Tibial nerve (tissue), 4 donors: ENCODE measurements around the gene EAF2. TPM values are rescaled to one million over a fixed set of nuclear protein-coding genes. Genes with fewer than 3 reads are reported as not detected.

Experiments used
- DNase-seq, 2 donors: peaks; one replicate each; pipeline ENCODE4 v3.0.0-alpha.2; 2019; ENCODE audit warnings: low spot score in 2 of 2
- H3K27ac ChIP-seq, 4 donors: fragments of 200-600 bp; sonication (generic) in 3 of 4; one replicate each; pipeline ENCODE4 v1.5.1; 2017 to 2019; ENCODE audit warnings: mild to moderate bottlenecking in 1 of 4
- H3K27me3 ChIP-seq, 2 donors: fragments of 200-600 bp; sonication (generic) in 1 of 2; one replicate each; pipeline versions ENCODE4 v1.5.1 to v1.6.0; 2017 to 2019
- H3K36me3 ChIP-seq, 3 donors: fragments of 200-600 bp; sonication (generic); one replicate each; pipeline ENCODE4 v1.5.1; 2018 to 2019
- H3K4me1 ChIP-seq, 4 donors: fragments of 200-600 bp; sonication (generic) in 3 of 4; one replicate each; pipeline ENCODE4 v1.5.1; 2017 to 2019
- H3K4me3 ChIP-seq, 4 donors: fragments of 200-600 bp; sonication (generic) in 3 of 4; one replicate each; pipeline ENCODE4 v1.5.1; 2017 to 2019; ENCODE audit warnings: mild to moderate bottlenecking in 1 of 4, moderate library complexity in 1 of 4
- H3K9me3 ChIP-seq, 4 donors: fragments of 200-600 bp; sonication (generic) in 3 of 4; one replicate each; pipeline ENCODE4 v1.5.1; 2017 to 2019
- EP300 ChIP-seq, 2 donors: sonication (generic); formaldehyde crosslinking; IDR thresholded peaks; one replicate each; pipeline ENCODE4 v1.6.1; 2017; ENCODE audit warnings: antibody characterized with exemption in 2 of 2, mild to moderate bottlenecking in 1 of 2
- POLR2A ChIP-seq, 2 donors: fragments of 450-650 bp; IDR thresholded peaks; one replicate each; pipeline ENCODE4 v1.6.1; 2017; ENCODE audit warnings: antibody characterized with exemption in 2 of 2, mild to moderate bottlenecking in 2 of 2, moderate library complexity in 2 of 2
- WGBS, 2 donors: methylation state at CpG; one replicate each; pipeline ENCODE4 v1.1.5; 2018; 5-methylcytosine and 5-hydroxymethylcytosine counted together
- total RNA-seq, 4 donors: library from RNA; depleted of rRNA; stranded (reverse); fragments of >200 nt; gene quantifications; one replicate each; pipeline ENCODE4 v1.1.0, GENCODE V29; 2016
- TF ChIP-seq, protein P1 (sequence below), 5 experiments: fragments of 200-600 bp in 3 of 5; fragments of 450-650 bp in 2 of 5; sonication (generic) in 3 of 5; IDR thresholded peaks; one replicate each; pipeline ENCODE4 v1.5.1; 2016 to 2019; ENCODE audit warnings: antibody characterized with exemption in 5 of 5, mild to moderate bottlenecking in 3 of 5, moderate library complexity in 2 of 5

EAF2 gene
- total RNA-seq, 4 donors from 2014 or later = 0.98 to 9.4 (median 7.1) TPM

DNA sequence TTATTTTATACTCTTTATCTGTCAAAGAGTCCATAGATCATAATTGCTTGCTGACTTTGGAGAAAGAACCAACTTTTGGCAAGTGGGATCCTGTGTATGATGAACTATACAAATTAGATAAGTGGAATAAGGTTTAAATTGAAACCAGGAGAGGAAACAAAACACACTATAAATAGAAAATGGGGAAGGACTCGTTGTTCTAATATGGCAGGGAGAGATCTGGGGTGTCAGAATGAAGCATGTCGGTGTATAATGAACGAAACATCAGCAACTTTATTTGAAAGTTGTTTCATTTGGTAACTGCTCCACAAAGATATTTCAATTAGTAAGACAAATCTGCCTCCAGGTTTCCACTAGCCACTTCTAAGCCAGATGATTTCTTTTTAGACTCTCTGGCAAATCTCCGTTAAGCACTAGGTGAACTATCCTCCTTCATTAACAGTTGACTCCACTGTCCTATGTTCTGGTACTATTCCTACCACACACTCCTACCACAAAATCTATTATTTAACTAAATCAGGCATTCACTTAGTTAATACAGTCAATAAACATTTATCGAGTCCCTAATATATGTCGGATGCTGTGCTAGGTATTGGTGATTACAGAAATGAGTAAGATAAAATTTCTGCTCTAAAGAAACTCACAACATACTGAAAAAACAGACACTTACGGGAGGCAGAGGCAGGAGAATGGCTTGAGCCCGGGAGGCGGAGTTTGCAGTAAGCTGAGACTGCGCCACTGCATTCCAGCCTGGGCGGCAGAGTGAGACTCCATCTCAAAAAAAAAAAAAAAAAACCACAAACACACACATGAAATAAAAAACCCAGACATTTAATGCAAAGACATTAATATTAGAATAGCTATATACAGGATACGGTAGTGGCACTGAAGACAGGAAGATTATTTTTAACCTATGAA lies 79.3 kb downstream of the EAF2 start:
- TF ChIP-seq POLR2A (IDR thresholded peaks at IDR 0.05) (no peak), EP300 (IDR thresholded peaks at IDR 0.05) (no peak)
- TF ChIP-seq, protein P1, sequence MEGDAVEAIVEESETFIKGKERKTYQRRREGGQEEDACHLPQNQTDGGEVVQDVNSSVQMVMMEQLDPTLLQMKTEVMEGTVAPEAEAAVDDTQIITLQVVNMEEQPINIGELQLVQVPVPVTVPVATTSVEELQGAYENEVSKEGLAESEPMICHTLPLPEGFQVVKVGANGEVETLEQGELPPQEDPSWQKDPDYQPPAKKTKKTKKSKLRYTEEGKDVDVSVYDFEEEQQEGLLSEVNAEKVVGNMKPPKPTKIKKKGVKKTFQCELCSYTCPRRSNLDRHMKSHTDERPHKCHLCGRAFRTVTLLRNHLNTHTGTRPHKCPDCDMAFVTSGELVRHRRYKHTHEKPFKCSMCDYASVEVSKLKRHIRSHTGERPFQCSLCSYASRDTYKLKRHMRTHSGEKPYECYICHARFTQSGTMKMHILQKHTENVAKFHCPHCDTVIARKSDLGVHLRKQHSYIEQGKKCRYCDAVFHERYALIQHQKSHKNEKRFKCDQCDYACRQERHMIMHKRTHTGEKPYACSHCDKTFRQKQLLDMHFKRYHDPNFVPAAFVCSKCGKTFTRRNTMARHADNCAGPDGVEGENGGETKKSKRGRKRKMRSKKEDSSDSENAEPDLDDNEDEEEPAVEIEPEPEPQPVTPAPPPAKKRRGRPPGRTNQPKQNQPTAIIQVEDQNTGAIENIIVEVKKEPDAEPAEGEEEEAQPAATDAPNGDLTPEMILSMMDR (IDR thresholded peaks at IDR 0.05) = no peak
- no peaks in the 10 kb centered on the region for H3K9me3 ChIP-seq
- H3K36me3 ChIP-seq = no peaks in the 10 kb centered on the region
- H3K27ac ChIP-seq = peak overlapping the region in 1 of 4 donors; percentile 37
- DNase-seq = no peak
- H3K27me3 ChIP-seq = no peaks in the 10 kb centered on the region
- H3K4me3 ChIP-seq = no peak overlapping the region
- WGBS, 2 donors = 68% methylated on average over 12 of the region's 12 CpGs
- H3K4me1 ChIP-seq = no peaks in the 10 kb centered on the region

DNA sequence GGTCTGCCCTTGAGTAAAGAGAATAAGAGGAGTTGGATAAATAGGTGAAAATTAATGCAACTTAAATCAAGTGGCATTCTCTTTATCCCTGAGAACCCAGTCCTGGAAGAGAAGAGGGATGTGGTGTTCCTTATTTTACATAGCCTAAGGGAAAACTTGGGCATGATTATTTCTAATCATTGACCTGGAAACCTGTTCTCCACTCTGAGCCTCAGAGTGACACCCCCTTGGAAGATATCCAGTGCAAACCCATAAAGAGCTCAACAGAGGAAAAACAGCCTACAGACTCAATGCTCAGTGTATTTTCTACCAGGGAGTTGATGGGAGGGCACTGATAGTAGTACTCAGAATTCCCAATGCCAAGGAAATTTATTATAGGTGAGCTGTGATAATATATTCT lies 81.2 kb downstream of the EAF2 start:
- Histone ChIP-seq H3K36me3 (no peaks in the 10 kb centered on the region), H3K27ac (no peak overlapping the region), H3K4me1 (no peaks in the 10 kb centered on the region), H3K9me3 (no peaks in the 10 kb centered on the region), H3K27me3 (no peaks in the 10 kb centered on the region), H3K4me3 (no peak overlapping the region)
- TF ChIP-seq POLR2A (IDR thresholded peaks at IDR 0.05) = no peak
- TF ChIP-seq, protein P1 (IDR thresholded peaks at IDR 0.05) = no peak
- no peak for TF ChIP-seq EP300 (IDR thresholded peaks at IDR 0.05)
- no peak for DNase-seq

DNA sequence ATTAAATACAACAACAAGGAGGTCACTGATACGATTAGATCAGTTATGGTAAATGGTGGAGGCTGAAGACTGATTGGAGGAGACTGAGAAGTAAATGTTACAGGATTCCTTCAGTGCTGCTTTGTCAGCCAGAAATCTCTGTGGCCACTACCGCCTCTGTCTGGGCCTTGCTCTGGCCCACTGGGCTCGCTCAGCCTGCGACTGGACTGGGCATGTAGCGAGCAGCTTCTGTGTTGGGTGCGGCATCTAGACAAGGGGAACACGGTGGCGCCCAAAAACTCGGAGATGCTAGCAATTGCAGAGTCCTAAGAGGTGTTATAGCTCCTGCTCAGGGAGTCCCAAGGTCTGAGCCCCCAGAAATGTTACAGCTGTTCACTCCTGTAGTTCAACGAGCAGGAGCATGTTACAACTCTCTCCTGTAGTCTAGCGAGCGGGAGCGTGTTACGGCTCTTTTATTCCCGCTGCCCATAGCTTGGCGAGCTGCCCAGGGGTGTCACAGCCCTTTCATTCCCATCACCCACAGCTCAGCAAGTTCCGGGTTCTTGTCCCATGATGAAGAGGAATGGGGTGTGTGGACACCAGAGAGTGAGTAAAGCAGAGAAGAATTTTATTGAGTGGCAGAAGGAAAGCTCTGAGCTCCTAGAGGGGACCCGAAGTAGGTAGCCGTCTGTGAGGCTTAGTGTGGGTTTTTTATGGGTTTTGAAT lies 83.9 kb downstream of the EAF2 start:
- 86 to 89% methylated on average over 19 of the region's 19 CpGs for WGBS, 2 donors
- TF ChIP-seq POLR2A (IDR thresholded peaks at IDR 0.05) (no peak), EP300 (IDR thresholded peaks at IDR 0.05) (no peak)
- TF ChIP-seq, protein P1 (IDR thresholded peaks at IDR 0.05) = no peak

DNA sequence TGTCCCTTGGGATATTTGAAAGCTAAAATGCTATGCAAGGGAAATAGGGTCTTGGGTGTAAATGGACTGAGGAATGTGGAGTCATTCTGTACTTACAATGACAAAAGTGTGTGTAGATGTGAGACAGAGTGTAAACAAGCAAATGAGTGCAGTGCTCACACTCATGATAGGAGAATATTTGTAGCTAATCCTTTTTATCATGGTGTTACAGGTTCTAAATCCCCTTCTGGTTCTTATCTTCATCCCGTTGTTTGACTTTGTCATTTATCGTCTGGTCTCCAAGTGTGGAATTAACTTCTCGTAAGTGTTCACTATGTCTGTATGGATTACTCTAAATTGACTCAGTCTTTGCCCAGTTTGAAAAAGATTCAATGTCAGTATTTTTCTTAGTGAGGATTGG lies 89.7 kb downstream of the EAF2 start:
- Histone ChIP-seq H3K4me3 (no peak overlapping the region), H3K27me3 (no peaks in the 10 kb centered on the region), H3K36me3 (peaks cover 0 to 14% (median 0%) of the 10 kb centered on the region in 3 donors), H3K27ac (no peak overlapping the region), H3K9me3 (no peaks in the 10 kb centered on the region), H3K4me1 (no peaks in the 10 kb centered on the region)
- no peak for DNase-seq
- no peak for TF ChIP-seq EP300 (IDR thresholded peaks at IDR 0.05)
- TF ChIP-seq, protein P1 (IDR thresholded peaks at IDR 0.05) = no peak
- no peak for TF ChIP-seq POLR2A (IDR thresholded peaks at IDR 0.05)
- WGBS, 2 donors = 79 to 81% methylated on average over 3 of the region's 3 CpGs

More for the DNA sequence above, 83.9 kb downstream of the EAF2 start:
- H3K9me3 ChIP-seq = no peaks in the 10 kb centered on the region
- no peaks in the 10 kb centered on the region for H3K4me1 ChIP-seq
- no peak overlapping the region for H3K4me3 ChIP-seq
- no peak for DNase-seq
- no peaks in the 10 kb centered on the region for H3K36me3 ChIP-seq
- H3K27ac ChIP-seq = no peak overlapping the region
- no peaks in the 10 kb centered on the region for H3K27me3 ChIP-seq

DNA sequence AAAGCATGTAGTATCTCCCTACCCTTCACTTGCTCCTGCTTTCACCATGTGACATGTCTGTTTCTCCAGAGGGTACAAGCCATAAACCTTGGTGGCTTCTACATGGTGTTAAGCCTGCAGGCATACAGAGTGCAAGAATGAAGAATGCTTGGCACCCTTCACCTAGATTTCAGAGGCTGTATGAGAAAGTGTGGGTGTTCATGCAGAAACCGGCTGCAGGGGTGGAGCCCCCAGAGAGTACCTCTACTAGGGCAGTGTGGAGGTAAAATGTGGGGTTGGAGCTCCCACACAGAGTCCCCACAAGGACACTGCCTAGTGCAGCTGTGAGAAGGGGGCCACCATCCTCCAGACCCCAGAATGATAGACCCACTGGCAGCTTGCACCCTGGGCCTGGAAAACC lies 91.4 kb downstream of the EAF2 start:
- DNase-seq = no peak
- WGBS, 2 donors = 78 to 92% methylated on average over 1 of the region's 1 CpG
- peaks cover 0 to 19% (median 0%) of the 10 kb centered on the region in 3 donors for H3K36me3 ChIP-seq
- H3K4me3 ChIP-seq = no peak overlapping the region
- no peaks in the 10 kb centered on the region for H3K27me3 ChIP-seq
- no peaks in the 10 kb centered on the region for H3K9me3 ChIP-seq
- no peak for TF ChIP-seq POLR2A (IDR thresholded peaks at IDR 0.05)
- no peak for TF ChIP-seq EP300 (IDR thresholded peaks at IDR 0.05)
- TF ChIP-seq, protein P1 (IDR thresholded peaks at IDR 0.05) = no peak
- H3K27ac ChIP-seq = no peak overlapping the region
- H3K4me1 ChIP-seq = no peaks in the 10 kb centered on the region
